ENCODE data around the gene VCAM1. TPM values are rescaled to one million over a fixed set of nuclear protein-coding genes. Genes with fewer than 3 reads are reported as not detected.
"Not testable (repeated sequence)": the region's sequence is repeated elsewhere in the genome, so short reads cannot be mapped to it uniquely, and the experiment has no call there.

Gene VCAM1
- total and polyA plus RNA-seq, 3 experiments from 2014 or later: 0.51 to 4.0 (median 3.5) TPM

- peaks cover 0 to 5% (median 3%) of the 10 kb centered on the region in 5 donors for H3K9me3 Mint-ChIP-seq
- H3K4me1 Mint-ChIP-seq: peaks cover 0 to 4% (median 4%) of the 10 kb centered on the region in 3 donors
- no peak overlapping the region for H3K4me3 ChIP-seq (ENCODE audit: low read length)
- ChIA-PET CTCF (no interaction called here), POLR2A (no interaction called here)
- H3K27ac ChIP-seq (ENCODE audit: low read depth, low read length): no peak overlapping the region
- H3K27me3 Mint-ChIP-seq: peaks cover 16 to 28% of the 10 kb centered on the region in 2 donors
- no peaks in the 10 kb centered on the region for H3K4me1 ChIP-seq (ENCODE audit: insufficient read depth, low read length)
- no peaks in the 10 kb centered on the region for H3K9me3 ChIP-seq (ENCODE audit: low read length)
- no peak for DNase-seq
- H3K4me3 Mint-ChIP-seq: no peak overlapping the region
- no peaks in the 10 kb centered on the region for H3K36me3 ChIP-seq (ENCODE audit: insufficient read depth, low read length)
- H3K27ac Mint-ChIP-seq: no peak overlapping the region
- H3K27me3 ChIP-seq (ENCODE audit: insufficient read depth, low read length, poor library complexity, severe bottlenecking): no peaks in the 10 kb centered on the region
- H3K36me3 Mint-ChIP-seq: no peaks in the 10 kb centered on the region
These were observed 15.8 kb upstream of the VCAM1 start for GRCh38 chr1:100703716-100704115.

GRCh38 chr1:100704473-100704872, 15.1 kb upstream of the VCAM1 start:
- CTCF ChIA-PET: no interaction called here
- H3K4me1 Mint-ChIP-seq: peaks cover 0 to 8% (median 5%) of the 10 kb centered on the region in 3 donors
- POLR2A ChIA-PET: no interaction called here
- no peak overlapping the region for H3K27ac ChIP-seq (ENCODE audit: low read depth, low read length)
- H3K27me3 Mint-ChIP-seq: peaks cover 11 to 21% of the 10 kb centered on the region in 2 donors
- no peak overlapping the region for H3K4me3 Mint-ChIP-seq
- no peak overlapping the region for H3K4me3 ChIP-seq (ENCODE audit: low read length)
- no peak overlapping the region for H3K27ac Mint-ChIP-seq
- no peaks in the 10 kb centered on the region for H3K36me3 Mint-ChIP-seq
- H3K4me1 ChIP-seq (ENCODE audit: insufficient read depth, low read length): no peaks in the 10 kb centered on the region
- H3K9me3 Mint-ChIP-seq: no peaks in the 10 kb centered on the region
- H3K9me3 ChIP-seq (ENCODE audit: low read length): no peaks in the 10 kb centered on the region
- no peaks in the 10 kb centered on the region for H3K27me3 ChIP-seq (ENCODE audit: insufficient read depth, low read length, poor library complexity, severe bottlenecking)
- DNase-seq: no peak
- H3K36me3 ChIP-seq (ENCODE audit: insufficient read depth, low read length): no peaks in the 10 kb centered on the region

- no peaks in the 10 kb centered on the region for H3K9me3 Mint-ChIP-seq
- CTCF ChIA-PET: no interaction called here
- H3K4me3 ChIP-seq (ENCODE audit: low read length): no peak overlapping the region
- H3K36me3 Mint-ChIP-seq: no peaks in the 10 kb centered on the region
- H3K4me1 Mint-ChIP-seq: peaks cover 0 to 8% (median 5%) of the 10 kb centered on the region in 3 donors
- peaks cover 7 to 10% of the 10 kb centered on the region in 2 donors for H3K27me3 Mint-ChIP-seq
- no peak overlapping the region for H3K4me3 Mint-ChIP-seq
- no peaks in the 10 kb centered on the region for H3K4me1 ChIP-seq (ENCODE audit: insufficient read depth, low read length)
- H3K27ac ChIP-seq (ENCODE audit: low read depth, low read length): no peak overlapping the region
- H3K27ac Mint-ChIP-seq: no peak overlapping the region
- H3K9me3 ChIP-seq (ENCODE audit: low read length): no peaks in the 10 kb centered on the region
- POLR2A ChIA-PET: no interaction called here
- no peak for DNase-seq
- no peaks in the 10 kb centered on the region for H3K27me3 ChIP-seq (ENCODE audit: insufficient read depth, low read length, poor library complexity, severe bottlenecking)
- no peaks in the 10 kb centered on the region for H3K36me3 ChIP-seq (ENCODE audit: insufficient read depth, low read length)
These were observed 13.2 kb upstream of the VCAM1 start for GRCh38 chr1:100706296-100706695.

- H3K9me3 ChIP-seq (ENCODE audit: low read length): no peaks in the 10 kb centered on the region
- Mint-ChIP-seq H3K27me3 (peaks cover 3 to 5% of the 10 kb centered on the region in 2 donors), H3K4me1 (peaks cover 0 to 14% (median 9%) of the 10 kb centered on the region in 3 donors), H3K9me3 (no peaks in the 10 kb centered on the region), H3K27ac (no peak overlapping the region), H3K4me3 (no peak overlapping the region), H3K36me3 (no peaks in the 10 kb centered on the region)
- H3K4me1 ChIP-seq (ENCODE audit: insufficient read depth, low read length): peaks cover under 1% of the 10 kb centered on the region
- POLR2A ChIA-PET: no interaction called here
- no peak for DNase-seq
- no peak overlapping the region for H3K4me3 ChIP-seq (ENCODE audit: low read length)
- no peak overlapping the region for H3K27ac ChIP-seq (ENCODE audit: low read depth, low read length)
- H3K27me3 ChIP-seq (ENCODE audit: insufficient read depth, low read length, poor library complexity, severe bottlenecking): no peaks in the 10 kb centered on the region
- CTCF ChIA-PET: no interaction called here
- H3K36me3 ChIP-seq (ENCODE audit: insufficient read depth, low read length): no peaks in the 10 kb centered on the region
These were observed 12.7 kb upstream of the VCAM1 start for GRCh38 chr1:100706856-100707255.

- H3K9me3 ChIP-seq (ENCODE audit: low read length): no peaks in the 10 kb centered on the region
- no peaks in the 10 kb centered on the region for H3K27me3 ChIP-seq (ENCODE audit: insufficient read depth, low read length, poor library complexity, severe bottlenecking)
- no peak for DNase-seq
- Mint-ChIP-seq H3K36me3 (no peaks in the 10 kb centered on the region), H3K4me1 (peaks cover 15 to 31% (median 26%) of the 10 kb centered on the region in 3 donors), H3K27ac (no peak overlapping the region), H3K4me3 (no peak overlapping the region), H3K27me3 (peaks cover 0 to 3% of the 10 kb centered on the region in 2 donors), H3K9me3 (no peaks in the 10 kb centered on the region)
- POLR2A ChIA-PET: no interaction called here
- CTCF ChIA-PET: no interaction called here
- H3K4me3 ChIP-seq (ENCODE audit: low read length): no peak overlapping the region
- peaks cover 14% of the 10 kb centered on the region for H3K4me1 ChIP-seq (ENCODE audit: insufficient read depth, low read length)
- no peak overlapping the region for H3K27ac ChIP-seq (ENCODE audit: low read depth, low read length)
- no peaks in the 10 kb centered on the region for H3K36me3 ChIP-seq (ENCODE audit: insufficient read depth, low read length)
These were observed 11.0 kb upstream of the VCAM1 start for GRCh38 chr1:100708476-100709062.

GRCh38 chr1:100710906-100711682, 8.4 kb upstream of the VCAM1 start:
- Mint-ChIP-seq H3K9me3 (no peaks in the 10 kb centered on the region), H3K27ac (no peak overlapping the region), H3K27me3 (peaks cover 0 to 3% of the 10 kb centered on the region in 2 donors), H3K4me3 (no peak overlapping the region), H3K4me1 (peaks cover 24 to 48% (median 40%) of the 10 kb centered on the region in 3 donors), H3K36me3 (no peaks in the 10 kb centered on the region)
- no peak overlapping the region for H3K4me3 ChIP-seq (ENCODE audit: low read length)
- no peak for DNase-seq
- POLR2A ChIA-PET: no interaction called here
- H3K36me3 ChIP-seq (ENCODE audit: insufficient read depth, low read length): no peaks in the 10 kb centered on the region
- H3K27ac ChIP-seq (ENCODE audit: low read depth, low read length): no peak overlapping the region
- no peaks in the 10 kb centered on the region for H3K9me3 ChIP-seq (ENCODE audit: low read length)
- no peaks in the 10 kb centered on the region for H3K27me3 ChIP-seq (ENCODE audit: insufficient read depth, low read length, poor library complexity, severe bottlenecking)
- peaks cover 15% of the 10 kb centered on the region for H3K4me1 ChIP-seq (ENCODE audit: insufficient read depth, low read length)
- CTCF ChIA-PET: interaction anchor here (0.6 kb wide), 1 partner anchor 136 kb away, joined by 3 read pairs; no protein-coding TSS in a partner anchor

- H3K27me3 ChIP-seq (ENCODE audit: insufficient read depth, low read length, poor library complexity, severe bottlenecking); H3K36me3 Mint-ChIP-seq; POLR2A ChIA-PET; H3K9me3 ChIP-seq (ENCODE audit: low read length); H3K27ac ChIP-seq (ENCODE audit: low read depth, low read length); H3K9me3 Mint-ChIP-seq; H3K4me3 ChIP-seq (ENCODE audit: low read length); H3K36me3 ChIP-seq (ENCODE audit: insufficient read depth, low read length); H3K27me3 Mint-ChIP-seq: not testable (repeated sequence)
- Mint-ChIP-seq H3K4me1 (peaks cover 24 to 48% (median 40%) of the 10 kb centered on the region in 3 donors), H3K27ac (peak overlapping the region; percentile 67 to 94 (median 87)), H3K4me3 (peak overlapping the region; percentile 63 to 85 (median 74))
- DNase-seq: peak; percentile 43 to 91 (median 58)
- CTCF ChIA-PET: interaction anchor here (1.8 kb wide), 1 partner anchor 156 kb away, joined by 3 read pairs; no protein-coding TSS in a partner anchor
- H3K4me1 ChIP-seq (ENCODE audit: insufficient read depth, low read length): peaks cover 15% of the 10 kb centered on the region
These were observed 6.5 kb upstream of the VCAM1 start for GRCh38 chr1:100713027-100713426.

- ChIA-PET CTCF (interaction anchor here (1.8 kb wide), 1 partner anchor 155 kb away, joined by 3 read pairs; no protein-coding TSS in a partner anchor), POLR2A (no interaction called here)
- no peak overlapping the region for H3K27ac ChIP-seq (ENCODE audit: low read depth, low read length)
These were observed 5.9 kb upstream of the VCAM1 start for GRCh38 chr1:100713626-100714025.

More at GRCh38 chr1:100713626-100714025, 5.9 kb upstream of the VCAM1 start:
- Histone ChIP-seq H3K36me3 (ENCODE audit: insufficient read depth, low read length) (no peaks in the 10 kb centered on the region), H3K4me1 (ENCODE audit: insufficient read depth, low read length) (peaks cover 15% of the 10 kb centered on the region), H3K27me3 (ENCODE audit: insufficient read depth, low read length, poor library complexity, severe bottlenecking) (no peaks in the 10 kb centered on the region), H3K9me3 (ENCODE audit: low read length) (no peaks in the 10 kb centered on the region), H3K4me3 (ENCODE audit: low read length) (no peak overlapping the region)
- peaks cover 24 to 47% (median 37%) of the 10 kb centered on the region in 3 donors for H3K4me1 Mint-ChIP-seq
- DNase-seq: no peak
- no peaks in the 10 kb centered on the region for H3K36me3 Mint-ChIP-seq
- peak overlapping the region; percentile 67 to 94 (median 87) for H3K27ac Mint-ChIP-seq
- no peaks in the 10 kb centered on the region for H3K9me3 Mint-ChIP-seq
- peaks cover 0 to 3% of the 10 kb centered on the region in 2 donors for H3K27me3 Mint-ChIP-seq
- peak overlapping the region in 6 of 7 donors; percentile 52 to 78 (median 68) for H3K4me3 Mint-ChIP-seq

Measured in CD8-positive, alpha-beta memory T cell (primary cell).